Ovary (tissue), 9 donors: ENCODE results near the gene BICC1. TPM values are rescaled to one million over a fixed set of nuclear protein-coding genes. Genes with fewer than 3 reads are reported as not detected.

ENCODE experiments used
- DNase-seq, 5 donors: peaks; one replicate each; pipeline ENCODE4 v3.0.0-alpha.2; 2019 to 2020
- H3K27ac ChIP-seq, 2 donors: fragments of 200-600 bp; one replicate each; pipeline versions ENCODE4 v1.5.1 to v1.8.0; 2019 to 2022
- H3K27me3 ChIP-seq: fragments of 200-600 bp; one replicate; pipeline ENCODE4 v1.8.0; 2022
- H3K36me3 ChIP-seq: fragments of 200-600 bp; sonication (generic); one replicate; pipeline ENCODE4 v1.5.1; 2019
- H3K4me1 ChIP-seq: one replicate; pipeline ENCODE4 v1.8.1; 2013; ENCODE audit warnings: mild to moderate bottlenecking, moderate library complexity; ENCODE audit not compliant: insufficient read depth
- H3K4me3 ChIP-seq: fragments of 200-600 bp; sonication (generic); one replicate; pipeline ENCODE4 v1.5.1; 2017
- H3K9me3 ChIP-seq, 2 donors: fragments of 200-600 bp in 1 of 2; sonication (generic) in 1 of 2; one replicate each; pipeline versions ENCODE4 v1.5.1 to v1.8.1; 2013 to 2019; ENCODE audit warnings: mild to moderate bottlenecking in 1 of 2, moderate library complexity in 1 of 2
- EP300 ChIP-seq: sonication (generic); formaldehyde crosslinking; IDR thresholded peaks from one replicate; pipeline ENCODE4 v1.6.1; 2017; ENCODE audit warnings: antibody characterized with exemption
- POLR2A ChIP-seq: fragments of 450-650 bp; IDR thresholded peaks from one replicate; pipeline ENCODE4 v1.6.1; 2017; ENCODE audit warnings: antibody characterized with exemption, mild to moderate bottlenecking, moderate library complexity
- WGBS, 3 donors: extraction: QIAGEN DNeasy Blood & Tissue Kit in 1 of 3; methylation state at CpG; one replicate each; pipeline versions ENCODE4 v1.1.5 to v1.1.7; 2013 to 2017; 5-methylcytosine and 5-hydroxymethylcytosine counted together
- intact Hi-C, 4 donors: fragments of 100-400 bp; cut with DNase I; formaldehyde crosslinking; loops; one replicate each; pipeline versions ENCODE4 v1.11.0 to v1.15.1; 2022 to 2023
- polyA plus RNA-seq, 2 donors: library from polyadenylated mRNA; stranded (reverse); fragments of 200-250 nt in 1 of 2; fragments of 350-450 nt in 1 of 2; fragmentation: Illumina TruSeq in 1 of 2; extraction: RNeasy Lipid Tissue Mini Kit (QIAGEN cat#74804) in 1 of 2; gene quantifications; one replicate each; pipeline ENCODE4 v1.2.3, GENCODE V29; 2013 to 2014
- total RNA-seq, 7 donors: library from RNA; depleted of rRNA in 2 of 7; stranded (reverse); fragments of >200 nt in 2 of 7; fragmentation: NEBNext Ultra II Directional in 3 of 7; extraction: Animal tissue kit (Norgen Biotek cat#: 25700) in 3 of 7; gene quantifications; one replicate each; pipeline versions ENCODE4 v1.1.0 to v1.2.4, GENCODE V29; 2016 to 2023
- TF ChIP-seq, protein P1 (sequence below), 3 donors: fragments of 450-650 bp in 2 of 3; fragments of 200-600 bp in 1 of 3; IDR thresholded peaks; one replicate each; pipeline versions ENCODE4 v1.5.1 to v1.8.0; 2016 to 2022; ENCODE audit warnings: antibody characterized with exemption in 3 of 3, mild to moderate bottlenecking in 1 of 3
- donor health status: DM: no; HTN: no; CAD: no; lungs with moderate emphysema.
- donor health status: DM: no; HTN: no; CAD: no.
- donor health status: Bipolar disorder and iron deficiency.
- donor health status: DM: yes; HTN: yes; CAD: no.
- donor health status: DM: no; HTN: no; CAD: no.
- donor health status: DM: yes; HTN: yes; CAD: no.

Gene BICC1
- total and polyA plus RNA-seq, 9 donors = 13.6 to 43.4 (median 23.5) TPM

DNA sequence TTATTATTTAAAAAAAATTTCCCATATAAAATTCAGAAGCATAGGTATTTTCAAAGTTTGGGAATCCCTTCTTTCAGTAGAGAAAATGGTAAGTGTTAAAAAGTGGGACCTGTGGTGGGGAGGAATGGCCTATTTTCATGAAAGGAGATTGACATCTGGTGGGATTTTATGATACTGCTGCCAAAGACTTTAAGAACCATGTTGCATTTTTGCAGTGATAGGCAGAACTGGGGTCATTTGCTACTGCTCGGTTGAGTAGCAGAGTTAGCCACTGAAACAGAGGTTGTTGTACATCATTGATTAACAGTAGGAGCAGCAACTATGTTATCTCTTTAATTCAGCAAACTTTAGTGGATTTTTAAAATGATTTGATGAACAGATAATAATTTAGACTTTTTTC, 4.4 kb downstream of the BICC1 start:
- intact Hi-C loops = loop anchor here in 2 of 4 donors (10.0 kb wide), 2 partner anchors 68 to 268 kb away; no protein-coding TSS in a partner anchor
- no peak for TF ChIP-seq EP300
- no peaks in the 10 kb centered on the region for H3K27me3 ChIP-seq
- H3K27ac ChIP-seq = no peak overlapping the region
- no peak for DNase-seq
- no peak overlapping the region for H3K4me3 ChIP-seq
- peaks cover 4% of the 10 kb centered on the region for H3K4me1 ChIP-seq
- no peaks in the 10 kb centered on the region for H3K36me3 ChIP-seq
- 0 to 22% (median 0%) methylated on average over 1 of the region's 1 CpG for WGBS, 3 donors
- no peaks in the 10 kb centered on the region for H3K9me3 ChIP-seq

DNA sequence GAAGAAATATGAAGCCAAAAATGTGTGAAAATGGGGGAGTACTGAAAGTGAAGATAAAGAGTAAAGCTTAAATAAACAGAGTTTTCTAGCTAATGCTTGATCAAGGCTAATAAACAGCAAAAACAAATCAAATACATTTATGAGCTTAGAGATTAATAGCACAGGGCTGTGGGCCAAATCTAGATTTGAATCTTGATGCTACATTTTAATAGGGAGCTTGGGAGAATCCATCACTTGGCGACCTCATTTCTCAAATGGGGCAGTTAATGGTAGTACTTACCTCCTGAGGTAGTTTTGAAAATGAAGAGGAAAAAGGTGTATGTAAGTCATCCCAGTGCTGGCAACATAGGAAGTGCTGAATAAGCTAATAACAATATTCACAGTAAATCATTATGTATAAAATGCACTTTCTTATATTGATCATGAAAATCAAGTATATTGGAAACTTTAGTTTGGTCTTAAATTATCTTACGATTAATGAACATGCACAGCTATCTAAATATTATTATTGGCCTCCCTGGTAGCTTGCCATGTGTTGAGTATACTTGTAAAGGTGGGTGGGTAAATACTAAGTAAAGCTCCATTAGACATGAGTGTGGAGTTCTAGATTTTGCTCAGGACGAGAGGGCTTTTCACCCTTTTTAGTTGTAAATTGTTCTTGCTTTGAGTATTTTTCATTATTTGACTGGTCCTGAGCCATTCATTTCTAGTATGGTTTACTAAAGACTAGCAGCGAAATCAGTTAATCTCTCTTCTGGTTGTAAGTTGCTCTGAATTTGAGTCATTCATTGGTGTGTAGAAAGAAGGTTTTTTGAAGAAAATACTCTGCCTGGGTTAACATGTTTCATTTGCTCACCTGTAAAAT, 5.1 kb downstream of the BICC1 start:
- Histone ChIP-seq H3K9me3 (no peaks in the 10 kb centered on the region), H3K27me3 (no peaks in the 10 kb centered on the region), H3K4me3 (no peak overlapping the region), H3K27ac (no peak overlapping the region), H3K4me1 (peaks cover 4% of the 10 kb centered on the region), H3K36me3 (no peaks in the 10 kb centered on the region)
- intact Hi-C loops = loop anchor here in 2 of 4 donors (10.0 kb wide), 2 partner anchors 67 to 267 kb away; no protein-coding TSS in a partner anchor
- WGBS, 3 donors = 68 to 83% (median 69%) methylated on average over 4 of the region's 4 CpGs
- TF ChIP-seq POLR2A (no peak), EP300 (no peak)
- TF ChIP-seq, protein P1, sequence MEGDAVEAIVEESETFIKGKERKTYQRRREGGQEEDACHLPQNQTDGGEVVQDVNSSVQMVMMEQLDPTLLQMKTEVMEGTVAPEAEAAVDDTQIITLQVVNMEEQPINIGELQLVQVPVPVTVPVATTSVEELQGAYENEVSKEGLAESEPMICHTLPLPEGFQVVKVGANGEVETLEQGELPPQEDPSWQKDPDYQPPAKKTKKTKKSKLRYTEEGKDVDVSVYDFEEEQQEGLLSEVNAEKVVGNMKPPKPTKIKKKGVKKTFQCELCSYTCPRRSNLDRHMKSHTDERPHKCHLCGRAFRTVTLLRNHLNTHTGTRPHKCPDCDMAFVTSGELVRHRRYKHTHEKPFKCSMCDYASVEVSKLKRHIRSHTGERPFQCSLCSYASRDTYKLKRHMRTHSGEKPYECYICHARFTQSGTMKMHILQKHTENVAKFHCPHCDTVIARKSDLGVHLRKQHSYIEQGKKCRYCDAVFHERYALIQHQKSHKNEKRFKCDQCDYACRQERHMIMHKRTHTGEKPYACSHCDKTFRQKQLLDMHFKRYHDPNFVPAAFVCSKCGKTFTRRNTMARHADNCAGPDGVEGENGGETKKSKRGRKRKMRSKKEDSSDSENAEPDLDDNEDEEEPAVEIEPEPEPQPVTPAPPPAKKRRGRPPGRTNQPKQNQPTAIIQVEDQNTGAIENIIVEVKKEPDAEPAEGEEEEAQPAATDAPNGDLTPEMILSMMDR (IDR thresholded peaks at IDR 0.05) = no peak
- DNase-seq = no peak

DNA sequence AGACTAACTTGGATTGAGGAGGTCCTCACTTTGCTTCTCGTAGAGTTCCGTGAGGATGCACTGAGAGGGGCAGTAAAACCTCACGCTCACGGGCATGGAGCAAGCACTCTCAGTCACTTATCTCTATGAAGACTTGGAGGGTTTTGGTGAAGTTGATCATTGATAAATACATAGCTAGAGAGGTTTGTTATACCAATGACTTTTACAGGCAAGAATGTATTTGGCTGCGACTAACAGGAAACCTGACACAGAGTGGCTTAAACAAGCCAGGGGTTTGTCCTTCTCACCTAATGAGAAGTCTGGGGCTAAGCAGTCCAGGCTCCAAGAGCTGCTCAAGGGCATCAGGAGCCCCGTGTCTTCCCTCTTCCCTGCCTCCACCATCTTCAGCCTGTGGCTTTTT, 6.1 kb downstream of the BICC1 start:
- TF ChIP-seq POLR2A (no peak), EP300 (no peak)
- TF ChIP-seq, protein P1 (IDR thresholded peaks at IDR 0.05) = no peak
- H3K27ac ChIP-seq = no peak overlapping the region
- DNase-seq = no peak
- H3K9me3 ChIP-seq = no peaks in the 10 kb centered on the region
- intact Hi-C loops = loop anchor here in 2 of 4 donors (10.0 kb wide), 2 partner anchors 66 to 266 kb away; no protein-coding TSS in a partner anchor
- 71 to 79% (median 75%) methylated on average over 6 of the region's 6 CpGs for WGBS, 3 donors
- H3K36me3 ChIP-seq = no peaks in the 10 kb centered on the region
- no peak overlapping the region for H3K4me3 ChIP-seq
- H3K27me3 ChIP-seq = no peaks in the 10 kb centered on the region
- H3K4me1 ChIP-seq = peaks cover 4% of the 10 kb centered on the region

DNA sequence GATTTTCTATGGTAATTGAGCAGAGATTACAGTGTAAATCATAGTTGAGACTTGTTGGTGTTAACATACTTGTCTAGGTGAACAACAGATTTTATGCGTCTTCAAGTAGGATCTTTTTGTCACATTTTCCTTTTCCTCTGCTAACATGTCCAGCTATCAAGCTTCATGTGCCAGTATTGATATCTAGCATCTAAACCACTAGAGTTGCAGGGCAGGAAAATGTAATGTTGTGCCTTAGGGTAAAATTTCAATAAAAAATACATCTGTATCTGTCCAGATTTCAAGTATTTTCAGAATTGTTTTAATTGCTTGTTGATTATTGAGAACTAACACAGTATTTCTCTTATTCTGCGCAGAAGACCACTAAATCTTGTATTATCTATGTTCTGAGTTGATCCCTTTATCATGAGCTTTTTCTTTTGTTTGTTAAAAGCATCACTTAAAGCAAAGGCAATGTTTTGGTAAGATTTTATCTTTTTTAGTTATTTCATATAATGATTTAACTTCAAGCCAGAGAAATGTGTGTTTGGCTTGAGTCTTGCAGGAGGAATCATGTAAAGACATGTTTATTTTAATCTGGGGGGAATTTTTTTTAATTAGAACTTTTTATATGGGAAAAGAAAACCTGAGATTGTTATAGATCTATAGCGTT, 16.5 kb downstream of the BICC1 start:
- no peak overlapping the region for H3K27ac ChIP-seq
- WGBS, 3 donors = 79 to 87% (median 84%) methylated on average over 3 of the region's 3 CpGs
- peaks cover 0 to 8% of the 10 kb centered on the region in 2 donors for H3K9me3 ChIP-seq
- intact Hi-C loops = no loop called here
- DNase-seq = no peak
- TF ChIP-seq POLR2A = no peak
- TF ChIP-seq EP300 = no peak
- TF ChIP-seq, protein P1 (IDR thresholded peaks at IDR 0.05) = no peak
- H3K27me3 ChIP-seq = no peaks in the 10 kb centered on the region
- H3K36me3 ChIP-seq = no peaks in the 10 kb centered on the region
- H3K4me1 ChIP-seq = no peaks in the 10 kb centered on the region
- no peak overlapping the region for H3K4me3 ChIP-seq
